Measurements from ENCODE around the gene CASP2.

Gene CASP2

DNA sequence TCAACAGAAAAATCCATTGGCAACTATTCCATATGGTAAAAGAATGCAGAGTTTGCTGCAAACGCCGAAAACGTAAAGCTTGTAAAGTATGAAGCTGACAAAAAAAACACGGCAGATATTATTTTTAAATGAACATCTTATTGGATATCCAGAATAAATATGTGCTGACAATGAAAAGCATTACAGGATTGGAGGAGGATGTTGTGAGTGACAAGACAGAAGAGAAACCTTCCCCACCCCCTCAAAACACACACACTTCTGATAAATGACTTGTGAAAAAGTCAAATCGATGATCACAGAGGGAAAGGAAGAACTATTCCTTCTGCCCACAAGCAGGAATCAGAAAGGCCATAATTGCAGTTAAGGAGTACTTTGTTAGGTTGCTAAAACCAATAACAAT, 59.8 kb downstream of the CASP2 start:
- no peak overlapping the region for H3K4me3 ChIP-seq (ENCODE audit: low read depth, low read length)
- DNase-seq (ENCODE audit: low read depth), result no peak
- TF ChIP-seq, protein P1, sequence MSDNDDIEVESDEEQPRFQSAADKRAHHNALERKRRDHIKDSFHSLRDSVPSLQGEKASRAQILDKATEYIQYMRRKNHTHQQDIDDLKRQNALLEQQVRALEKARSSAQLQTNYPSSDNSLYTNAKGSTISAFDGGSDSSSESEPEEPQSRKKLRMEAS (IDR thresholded peaks at IDR 0.05; ENCODE audit: low read depth, low read length), result no peak
- no peak for TF ChIP-seq MYC (IDR thresholded peaks at IDR 0.05; ENCODE audit: low read depth, low read length)
- TF ChIP-seq, protein P2, sequence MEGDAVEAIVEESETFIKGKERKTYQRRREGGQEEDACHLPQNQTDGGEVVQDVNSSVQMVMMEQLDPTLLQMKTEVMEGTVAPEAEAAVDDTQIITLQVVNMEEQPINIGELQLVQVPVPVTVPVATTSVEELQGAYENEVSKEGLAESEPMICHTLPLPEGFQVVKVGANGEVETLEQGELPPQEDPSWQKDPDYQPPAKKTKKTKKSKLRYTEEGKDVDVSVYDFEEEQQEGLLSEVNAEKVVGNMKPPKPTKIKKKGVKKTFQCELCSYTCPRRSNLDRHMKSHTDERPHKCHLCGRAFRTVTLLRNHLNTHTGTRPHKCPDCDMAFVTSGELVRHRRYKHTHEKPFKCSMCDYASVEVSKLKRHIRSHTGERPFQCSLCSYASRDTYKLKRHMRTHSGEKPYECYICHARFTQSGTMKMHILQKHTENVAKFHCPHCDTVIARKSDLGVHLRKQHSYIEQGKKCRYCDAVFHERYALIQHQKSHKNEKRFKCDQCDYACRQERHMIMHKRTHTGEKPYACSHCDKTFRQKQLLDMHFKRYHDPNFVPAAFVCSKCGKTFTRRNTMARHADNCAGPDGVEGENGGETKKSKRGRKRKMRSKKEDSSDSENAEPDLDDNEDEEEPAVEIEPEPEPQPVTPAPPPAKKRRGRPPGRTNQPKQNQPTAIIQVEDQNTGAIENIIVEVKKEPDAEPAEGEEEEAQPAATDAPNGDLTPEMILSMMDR (IDR thresholded peaks at IDR 0.05; ENCODE audit: low read depth, low read length), result no peak
- no peak for TF ChIP-seq POLR2A (IDR thresholded peaks at IDR 0.05; ENCODE audit: extremely low read depth, insufficient read length)

DNA sequence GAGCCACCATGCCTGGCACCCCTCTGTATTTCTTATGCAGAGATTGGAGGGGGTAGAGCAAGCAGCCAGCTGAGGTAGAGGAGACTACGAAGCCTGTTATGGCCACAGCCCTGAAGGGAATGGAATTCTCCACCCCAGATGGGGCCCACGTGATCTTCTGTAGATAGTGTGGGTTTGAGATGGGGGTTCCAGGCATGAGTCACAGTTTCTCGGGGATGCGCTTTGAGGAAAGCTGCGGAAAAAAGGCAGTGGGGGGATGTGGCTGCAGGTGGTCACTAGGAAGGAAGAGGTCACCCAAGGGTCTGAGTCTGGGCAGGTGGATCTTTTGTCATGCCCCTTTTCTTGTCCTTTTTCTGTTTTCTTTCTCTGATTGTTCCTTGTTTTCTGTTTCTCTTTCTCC, 62.9 kb downstream of the CASP2 start:
- no peak overlapping the region for H3K4me3 ChIP-seq (ENCODE audit: low read depth, low read length)
- TF ChIP-seq POLR2A (IDR thresholded peaks at IDR 0.05; ENCODE audit: extremely low read depth, insufficient read length) (no peak), MYC (IDR thresholded peaks at IDR 0.05; ENCODE audit: low read depth, low read length) (no peak)
- TF ChIP-seq, protein P1 (IDR thresholded peaks at IDR 0.05; ENCODE audit: low read depth, low read length), result no peak
- TF ChIP-seq, protein P2 (IDR thresholded peaks at IDR 0.05; ENCODE audit: low read depth, low read length), result no peak
- DNase-seq (ENCODE audit: low read depth), result no peak

DNA sequence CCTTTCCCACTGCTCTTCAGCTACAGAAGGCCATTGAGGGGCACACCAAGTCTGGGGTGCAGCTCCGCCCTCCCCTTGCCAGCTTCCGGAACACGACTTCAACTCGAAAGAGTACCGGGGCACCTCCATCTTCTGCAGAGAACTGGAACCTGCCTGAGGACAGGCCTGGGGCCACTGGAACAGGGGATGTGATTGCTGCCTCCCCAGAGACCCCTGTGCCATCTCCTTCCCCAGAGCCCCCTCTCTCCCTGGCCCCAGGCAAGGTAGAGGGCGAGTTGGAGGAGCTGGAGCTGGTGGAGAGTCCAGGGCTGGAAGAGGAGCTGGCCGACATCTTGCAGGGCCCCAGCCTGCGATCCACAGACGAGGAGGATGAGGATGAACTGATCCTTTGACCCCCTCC, 63.4 kb downstream of the CASP2 start:
- TF ChIP-seq, protein P2 (IDR thresholded peaks at IDR 0.05; ENCODE audit: low read depth, low read length), result no peak
- TF ChIP-seq, protein P1 (IDR thresholded peaks at IDR 0.05; ENCODE audit: low read depth, low read length), result no peak
- no peak for TF ChIP-seq POLR2A (IDR thresholded peaks at IDR 0.05; ENCODE audit: extremely low read depth, insufficient read length)
- TF ChIP-seq MYC (IDR thresholded peaks at IDR 0.05; ENCODE audit: low read depth, low read length), result no peak
- no peak for DNase-seq (ENCODE audit: low read depth)
- H3K4me3 ChIP-seq (ENCODE audit: low read depth, low read length), result no peak overlapping the region

DNA sequence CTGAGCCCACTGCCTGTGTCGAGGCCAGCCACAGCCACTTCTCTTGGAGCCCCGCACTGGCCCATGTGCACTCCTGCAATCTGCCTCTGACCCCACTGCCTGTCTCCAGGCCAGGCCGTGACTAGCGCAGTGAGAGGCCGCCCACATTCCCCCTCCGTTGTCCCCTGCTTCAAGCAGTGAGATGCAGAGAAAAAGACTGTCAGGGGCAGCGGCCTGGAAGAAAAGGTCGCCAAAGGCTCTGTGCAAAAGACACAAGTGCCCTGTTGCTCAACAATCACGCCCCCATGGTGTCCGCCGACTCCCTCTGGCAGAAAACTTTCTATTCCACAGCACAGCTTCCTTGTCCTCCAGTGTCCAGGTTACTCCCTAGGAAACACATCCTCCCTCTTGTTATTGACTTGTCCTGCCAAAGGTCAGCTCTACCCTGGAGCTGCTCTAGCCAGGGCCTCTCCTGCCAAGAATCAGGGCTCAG, 64.4 kb downstream of the CASP2 start:
- no peak for TF ChIP-seq POLR2A (IDR thresholded peaks at IDR 0.05; ENCODE audit: extremely low read depth, insufficient read length)
- TF ChIP-seq MYC (IDR thresholded peaks at IDR 0.05; ENCODE audit: low read depth, low read length), result no peak
- TF ChIP-seq, protein P1 (IDR thresholded peaks at IDR 0.05; ENCODE audit: low read depth, low read length), result no peak
- TF ChIP-seq, protein P2 (IDR thresholded peaks at IDR 0.05; ENCODE audit: low read depth, low read length), result no peak
- no peak for DNase-seq (ENCODE audit: low read depth)
- H3K4me3 ChIP-seq (ENCODE audit: low read depth, low read length), result no peak overlapping the region

DNA sequence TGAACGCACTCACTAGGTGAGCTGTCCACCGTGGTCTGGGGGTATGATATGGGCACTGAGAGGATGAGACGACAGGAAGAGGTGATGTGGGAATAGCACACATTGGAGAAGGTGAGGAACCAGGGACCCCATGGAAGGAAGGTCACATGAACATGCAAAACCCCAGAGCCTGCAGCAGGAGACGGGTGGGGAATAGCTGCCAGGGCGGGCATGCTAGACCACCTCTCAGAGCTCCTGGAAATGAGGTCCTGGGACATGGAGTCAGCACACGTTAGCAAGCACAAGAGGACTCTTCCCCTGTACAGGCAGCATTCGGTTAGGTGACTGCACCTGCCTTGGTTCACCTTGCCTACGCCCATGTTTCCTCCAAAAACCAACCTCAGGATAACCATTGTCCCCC, 66.2 kb downstream of the CASP2 start:
- DNase-seq (ENCODE audit: low read depth), result no peak
- H3K4me3 ChIP-seq (ENCODE audit: low read depth, low read length), result no peak overlapping the region
- TF ChIP-seq, protein P2 (IDR thresholded peaks at IDR 0.05; ENCODE audit: low read depth, low read length), result no peak
- TF ChIP-seq POLR2A (IDR thresholded peaks at IDR 0.05; ENCODE audit: extremely low read depth, insufficient read length), result no peak
- TF ChIP-seq MYC (IDR thresholded peaks at IDR 0.05; ENCODE audit: low read depth, low read length), result no peak
- TF ChIP-seq, protein P1 (IDR thresholded peaks at IDR 0.05; ENCODE audit: low read depth, low read length), result no peak
